ENCODE measurements around the gene FAM219A.

DNA sequence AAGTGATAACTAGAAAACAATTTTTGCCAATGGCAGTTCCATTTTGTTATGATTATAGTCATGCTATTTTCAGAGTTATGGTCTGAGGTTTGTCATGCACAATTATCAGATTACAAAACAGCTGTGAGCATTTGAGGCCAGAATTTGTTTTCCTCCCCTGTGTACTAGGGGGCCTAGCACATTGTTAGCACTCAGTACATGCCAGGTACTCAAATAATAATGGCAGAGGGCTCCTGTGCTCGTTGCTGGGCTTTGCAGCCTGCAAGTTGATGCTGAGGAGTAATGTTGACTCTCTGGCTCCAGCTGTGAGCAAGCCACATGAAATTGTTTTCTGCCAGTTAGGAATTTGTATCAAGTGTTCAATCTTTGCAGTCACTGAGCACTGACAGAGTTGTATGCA, 7.1 kb upstream of the FAM219A start:
- TF ChIP-seq POLR2AphosphoS5 (IDR thresholded peaks at IDR 0.05; ENCODE audit: borderline replicate concordance, low read depth, low read length) = no peak
- no peak for TF ChIP-seq EZH2 (IDR thresholded peaks at IDR 0.05)
- TF ChIP-seq FOXP2 (optimal IDR thresholded peaks at IDR 0.05; ENCODE audit: control extremely low read depth, extremely low read length, insufficient read depth) = no peak
